ENCODE results near the gene NDUFAF8.
"Not testable (repeated sequence)": the region's sequence is repeated elsewhere in the genome, so short reads cannot be mapped to it uniquely, and the experiment has no call there.

Gene NDUFAF8

GRCh38 chr17:81227630-81228029, 11.5 kb upstream of the NDUFAF8 start:
- not testable (repeated sequence) for DNase-seq

- DNase-seq: no peak
Measured at GRCh38 chr17:81228420-81228819, 10.7 kb upstream of the NDUFAF8 start.

GRCh38 chr17:81228834-81229665, 10.1 kb upstream of the NDUFAF8 start:
- no peak for DNase-seq

- DNase-seq: no peak
Measured at GRCh38 chr17:81229666-81229920, 9.5 kb upstream of the NDUFAF8 start.

- no peak for DNase-seq
Measured at GRCh38 chr17:81230043-81230820, 8.9 kb upstream of the NDUFAF8 start.

- no peak for DNase-seq
Measured at GRCh38 chr17:81231121-81231645, 7.9 kb upstream of the NDUFAF8 start.

- no peak for DNase-seq
Measured at GRCh38 chr17:81231766-81232581, 7.1 kb upstream of the NDUFAF8 start.

GRCh38 chr17:81232616-81233241, 6.4 kb upstream of the NDUFAF8 start:
- DNase-seq: no peak

- no peak for DNase-seq
Measured at GRCh38 chr17:81233316-81233715, 5.8 kb upstream of the NDUFAF8 start.

- no peak for DNase-seq
Measured at GRCh38 chr17:81233811-81234505, 5.2 kb upstream of the NDUFAF8 start.

- DNase-seq: no peak
Measured at GRCh38 chr17:81234506-81234855, 4.6 kb upstream of the NDUFAF8 start.

GRCh38 chr17:81234940-81235821, 3.9 kb upstream of the NDUFAF8 start:
- no peak for DNase-seq

GRCh38 chr17:81235822-81236740, 3.0 kb upstream of the NDUFAF8 start:
- DNase-seq: no peak

GRCh38 chr17:81236784-81237183, 2.3 kb upstream of the NDUFAF8 start:
- DNase-seq: no peak

GRCh38 chr17:81237591-81238489, 1.3 kb upstream of the NDUFAF8 start:
- no peak for DNase-seq

GRCh38 chr17:81238490-81238814, 666 bp upstream of the NDUFAF8 start:
- DNase-seq: no peak

- peak; percentile 56 for DNase-seq
Measured at GRCh38 chr17:81239714-81240555, 817 bp downstream of the NDUFAF8 start.

- no peak for DNase-seq
Measured at GRCh38 chr17:81240761-81241160, 1.6 kb downstream of the NDUFAF8 start.
